PC-9 (cell line): ENCODE data around the gene PPP2R2C. TPM values are rescaled to one million over a fixed set of nuclear protein-coding genes. Genes with fewer than 3 reads are reported as not detected.
A peak's percentile ranks its signal among the peaks of the same experiment; 100 is the strongest.

Source experiments
- Bru-seq: library from RNA; stranded (reverse); fragments of 400-500 nt; gene quantifications from one replicate; lab custom pipeline; 2021; lab: Mats Ljungman, UMichigan
- BruChase-seq, 2 experiments: library from RNA; stranded (reverse); fragments of 400-500 nt; gene quantifications; one replicate each; lab custom pipeline; 2021; lab: Mats Ljungman, UMichigan
- BruUV-seq: library from RNA; stranded (reverse); fragments of 400-500 nt; replicated peaks from 2 replicates; lab custom pipeline; 2021; lab: Mats Ljungman, UMichigan
- CTCF ChIA-PET: fragments of 300-600 bp; sonication (Branson Sonifier 250); formaldehyde crosslinking; loops from one replicate; lab custom pipeline; 2022; ENCODE audit warnings: antibody characterized with exemption; lab: Charles Lee
- POLR2A ChIA-PET: fragments of 300-600 bp; sonication (Branson Sonifier 250); formaldehyde crosslinking; loops from one replicate; lab custom pipeline; 2022; ENCODE audit warnings: antibody characterized with exemption; ENCODE audit not compliant: unreplicated experiment; lab: Charles Lee
- DNase-seq, 2 experiments: peaks; one replicate each; pipeline versions ENCODE4 v3.0.0 to v3.0.0-alpha.2; 2015 to 2022; ENCODE audit warnings: mixed read lengths in 1 of 2
- H2AFZ ChIP-seq: fragments of 200-600 bp; sonication (generic); 2 replicates; pipeline ENCODE4 v1.8.1; 2017; ENCODE audit warnings: antibody characterized with exemption
- H3F3A ChIP-seq: fragments of 200-600 bp; sonication (generic); 2 replicates; pipeline ENCODE4 v1.8.1; 2017; ENCODE audit warnings: antibody characterized with exemption, mild to moderate bottlenecking, low read depth; ENCODE audit not compliant: insufficient read depth
- H3K27ac ChIP-seq: fragments of 200-600 bp; sonication (generic); 2 replicates; pipeline ENCODE4 v1.6.1; 2016; ENCODE audit warnings: mixed run types
- H3K27me3 ChIP-seq: fragments of 200-600 bp; sonication (generic); 2 replicates; pipeline ENCODE4 v1.6.1; 2016; ENCODE audit warnings: low read depth, mixed run types; ENCODE audit not compliant: insufficient read depth
- H3K36me3 ChIP-seq: fragments of 200-600 bp; sonication (generic); 2 replicates; pipeline ENCODE4 v1.6.1; 2016; ENCODE audit warnings: low read depth, mixed run types
- H3K4me1 ChIP-seq: fragments of 200-600 bp; sonication (generic); replicated peaks from 2 replicates; pipeline ENCODE4 v1.6.1; 2016; ENCODE audit warnings: mixed run types; ENCODE audit not compliant: insufficient read depth
- H3K4me2 ChIP-seq: fragments of 200-600 bp; sonication (generic); 2 replicates; pipeline ENCODE4 v1.6.1; 2017; ENCODE audit warnings: mixed run types
- H3K4me3 ChIP-seq: fragments of 200-600 bp; sonication (generic); 2 replicates; pipeline ENCODE4 v1.6.1; 2016; ENCODE audit warnings: mixed run types
- H3K79me2 ChIP-seq: fragments of 200-600 bp; sonication (generic); 2 replicates; pipeline ENCODE4 v1.6.1; 2017; ENCODE audit warnings: low read depth, mixed run types
- H3K9me2 ChIP-seq: fragments of 200-600 bp; sonication (generic); 2 replicates; pipeline ENCODE4 v1.8.1; 2017; ENCODE audit warnings: mild to moderate bottlenecking; ENCODE audit not compliant: insufficient read depth
- H3K9me3 ChIP-seq: fragments of 200-600 bp; sonication (generic); 2 replicates; pipeline ENCODE4 v1.8.1; 2016; ENCODE audit warnings: low read depth; ENCODE audit not compliant: insufficient read depth
- H4K20me1 ChIP-seq: fragments of 200-600 bp; sonication (generic); 2 replicates; pipeline ENCODE4 v1.8.1; 2017; ENCODE audit not compliant: insufficient read depth
- CTCF ChIP-seq: fragments of 200-600 bp; sonication (generic); conservative IDR thresholded peaks from 2 replicates; pipeline ENCODE4 v1.6.1; 2017; ENCODE audit warnings: mixed run types, antibody characterized with exemption, mild to moderate bottlenecking, moderate library complexity
- EZH2 ChIP-seq: fragments of 200-600 bp; sonication (generic); IDR thresholded peaks from 2 replicates; pipeline ENCODE4 v1.8.0; 2017; ENCODE audit warnings: antibody characterized with exemption, low read depth
- intact Hi-C: fragments of 100-400 bp; cut with micrococcal nuclease; formaldehyde crosslinking; loops from one replicate; pipeline ENCODE4 v1.10.0; 2022; ENCODE audit not compliant: unreplicated experiment
- long read RNA-seq: library from polyadenylated mRNA; stranded (forward); transcript quantifications from one replicate; pipeline ENCODE4 v2.0.0, GENCODE V29; 2022
- total RNA-seq: library from RNA; stranded (reverse); gene quantifications from 2 replicates; pipeline ENCODE4 v1.2.3, GENCODE V29; 2021

The PPP2R2C gene
- total RNA-seq (32.9 and 40.9 TPM in 2 replicates), Bru-seq, nascent RNA (percentile 49 among the genes with signal in this experiment), BruChase-seq, experiment 1, labeled RNA remaining after a 2-hour chase (percentile 55 among the genes with signal in this experiment), BruChase-seq, experiment 2, labeled RNA remaining after a 6-hour chase (percentile 52 among the genes with signal in this experiment)
- long read RNA-seq, transcript PPP2R2C-203 (9 exons, 1,807 nt) = major isoform, 6 of 10 reads
- long read RNA-seq, partial matches to known transcripts = 2 of 10 reads
- long read RNA-seq, other reads (novel, unspliced or antisense) = 2 of 10 reads

- Histone ChIP-seq H3K4me3 (peak within 1 kb of the TSS; percentile 69), H3K4me2 (peak within 1 kb of the TSS; percentile 82)
- CTCF ChIA-PET = interaction anchor here (0.6 to 0.7 kb wide), 3 partner anchors 67 to 192 kb away, joined by 3 to 10 read pairs (median 3); no protein-coding TSS in a partner anchor
Measured at GRCh38 chr4:6472387-6473263, at the start of gene PPP2R2C. PPP2R2C (minus strand) TSS chr4:6472614; CDS start chr4:6472229, 385 bp downstream.

GRCh38 chr4:6520978-6521377, 48.6 kb upstream of the PPP2R2C start:
- Histone ChIP-seq H3K36me3 (no peaks in the 10 kb centered on the region), H3K4me2 (no peak overlapping the region), H2AFZ (no peak overlapping the region), H4K20me1 (no peaks in the 10 kb centered on the region), H3K4me1 (no peaks in the 10 kb centered on the region; the same call in 1 of the 2 replicates), H3K4me3 (no peak overlapping the region), H3K9me3 (no peaks in the 10 kb centered on the region), H3K27me3 (no peaks in the 10 kb centered on the region), H3F3A (no peaks in the 10 kb centered on the region), H3K27ac (no peak overlapping the region), H3K9me2 (no peaks in the 10 kb centered on the region), H3K79me2 (no peaks in the 10 kb centered on the region)
- BruUV-seq = no TSS peak
- CTCF ChIA-PET = interaction anchor here (0.5 kb wide), 1 partner anchor 129 kb away, joined by 4 read pairs; no protein-coding TSS in a partner anchor
- no peak for TF ChIP-seq EZH2
- intact Hi-C loops = loop anchor here (5.0 kb wide), 1 partner anchor 49 kb away; the partner anchor contains the start of gene PPP2R2C
- no peak for DNase-seq
- POLR2A ChIA-PET = no interaction called here

More at GRCh38 chr4:6472387-6473263, at the start of gene PPP2R2C:
- POLR2A ChIA-PET = no interaction called here
- H3K9me3 ChIP-seq = no peaks in the 10 kb centered on the region
- no peaks in the 10 kb centered on the region for H3K36me3 ChIP-seq
- peak in 1 of 2 experiments; percentile 52 for DNase-seq
- H3F3A ChIP-seq = 0 out of 2 replicates have a peak, but pooled peaks cover 3% of the 10 kb centered on the region
- TF ChIP-seq CTCF (no peak), EZH2 (no peak)
- H4K20me1 ChIP-seq = no peaks in the 10 kb centered on the region
- intact Hi-C loops = loop anchor here (5.0 kb wide), 4 partner anchors 50 to 130 kb away; no protein-coding TSS in a partner anchor
- H3K79me2 ChIP-seq = peaks cover 32% of the 10 kb centered on the region
- H2AFZ ChIP-seq = peak within 1 kb of the TSS; percentile 79; the same call in 1 of the 2 replicates
- peak within 1 kb of the TSS; percentile 69 for H3K27ac ChIP-seq
- no peaks in the 10 kb centered on the region for H3K27me3 ChIP-seq
- H3K9me2 ChIP-seq = no peaks in the 10 kb centered on the region
- BruUV-seq = no TSS peak
- H3K4me1 ChIP-seq = peaks cover 5% of the 10 kb centered on the region

- H3K9me2 ChIP-seq = no peaks in the 10 kb centered on the region
- intact Hi-C loops = loop anchor here (5.0 kb wide), 1 partner anchor 48 kb away; the partner anchor contains the start of gene PPP2R2C
- DNase-seq = no peak
- CTCF ChIA-PET = no interaction called here
- BruUV-seq = no TSS peak
- H3F3A ChIP-seq = no peaks in the 10 kb centered on the region
- H3K27me3 ChIP-seq = no peaks in the 10 kb centered on the region
- no peaks in the 10 kb centered on the region for H4K20me1 ChIP-seq
- TF ChIP-seq CTCF = no peak
- no peak for TF ChIP-seq EZH2
- no peaks in the 10 kb centered on the region for H3K79me2 ChIP-seq
- no peak overlapping the region for H3K4me2 ChIP-seq
- H3K36me3 ChIP-seq = no peaks in the 10 kb centered on the region
- no peak overlapping the region for H2AFZ ChIP-seq
- POLR2A ChIA-PET = no interaction called here
- no peaks in the 10 kb centered on the region; the same call in 1 of the 2 replicates for H3K4me1 ChIP-seq
- no peaks in the 10 kb centered on the region for H3K9me3 ChIP-seq
- H3K4me3 ChIP-seq = no peak overlapping the region
- H3K27ac ChIP-seq = no peak overlapping the region
Measured at GRCh38 chr4:6520051-6520636, 47.7 kb upstream of the PPP2R2C start.
